ENCODE measurements around the gene RIMBP3C.
"Not testable (repeated sequence)": the region's sequence is repeated elsewhere in the genome, so short reads cannot be mapped to it uniquely, and the experiment has no call there.

RIMBP3C gene

GRCh38 chr22:21571679-21572078 lies 20.4 kb upstream of the RIMBP3C start:
- no peak for DNase-seq

- no peak for DNase-seq
Measured at GRCh38 chr22:21570398-21570797, 19.1 kb upstream of the RIMBP3C start.

- no peak for DNase-seq
Measured at GRCh38 chr22:21569459-21570170, 18.4 kb upstream of the RIMBP3C start.

GRCh38 chr22:21569076-21569427 lies 17.8 kb upstream of the RIMBP3C start:
- DNase-seq, result not testable (repeated sequence)

GRCh38 chr22:21568347-21569075 lies 17.2 kb upstream of the RIMBP3C start:
- DNase-seq, result no peak

- DNase-seq, result no peak
Measured at GRCh38 chr22:21567456-21568346, 16.4 kb upstream of the RIMBP3C start, which contains the start of gene UBE2L3. Gene UBE2L3, plus strand, starts transcription at chr22:21567714. Its CDS starts 31 bp downstream, at chr22:21567745.

GRCh38 chr22:21564411-21564810 lies 13.2 kb upstream of the RIMBP3C start:
- DNase-seq, result no peak

- DNase-seq, result no peak
Measured at GRCh38 chr22:21563912-21564311, 12.7 kb upstream of the RIMBP3C start.

- not testable (repeated sequence) for DNase-seq
Measured at GRCh38 chr22:21560657-21561056, 9.4 kb upstream of the RIMBP3C start.

GRCh38 chr22:21559345-21560125 lies 8.3 kb upstream of the RIMBP3C start:
- not testable (repeated sequence) for DNase-seq

- DNase-seq, result not testable (repeated sequence)
Measured at GRCh38 chr22:21550678-21551047, 598 bp downstream of the RIMBP3C start.

- DNase-seq, result not testable (repeated sequence)
Measured at GRCh38 chr22:21550008-21550677, 1.1 kb downstream of the RIMBP3C start.

- DNase-seq, result not testable (repeated sequence)
Measured at GRCh38 chr22:21549558-21549957, 1.7 kb downstream of the RIMBP3C start.

- DNase-seq, result not testable (repeated sequence)
Measured at GRCh38 chr22:21544432-21545322, 6.6 kb downstream of the RIMBP3C start.

- not testable (repeated sequence) for DNase-seq
Measured at GRCh38 chr22:21539862-21540261, 11.4 kb downstream of the RIMBP3C start.

GRCh38 chr22:21532863-21533648 lies 18.2 kb downstream of the RIMBP3C start:
- not testable (repeated sequence) for DNase-seq

GRCh38 chr22:21531525-21531924 lies 19.7 kb downstream of the RIMBP3C start:
- not testable (repeated sequence) for DNase-seq

GRCh38 chr22:21526705-21527500 lies 24.4 kb downstream of the RIMBP3C start:
- DNase-seq, result not testable (repeated sequence)
